Right lobe of liver (tissue), 4 donors: ENCODE results near the gene FOLH1.
"Not testable (repeated sequence)": the region's sequence is repeated elsewhere in the genome, so short reads cannot be mapped to it uniquely, and the experiment has no call there.

Experiments
- CTCF ChIP-seq, 4 donors: fragments of 200-600 bp in 3 of 4; fragments of 450-650 bp in 1 of 4; IDR thresholded peaks; one replicate each; pipeline versions ENCODE4 v1.5.1 to v1.8.0; 2016 to 2022; ENCODE audit warnings: antibody characterized with exemption in 4 of 4, mild to moderate bottlenecking in 2 of 4
- POLR2A ChIP-seq: fragments of 450-650 bp; IDR thresholded peaks from one replicate; pipeline ENCODE4 v1.6.1; 2017; ENCODE audit warnings: antibody characterized with exemption, mild to moderate bottlenecking
- donor health status: DM: no; HTN: no; CAD: no.
- donor health status: DM: no; HTN: no; CAD: no.
- donor health status: DM: no; HTN: yes; CAD: no.

GRCh38 chr11:49186225-49186624 lies 22.2 kb downstream of the FOLH1 start:
- TF ChIP-seq CTCF (IDR thresholded peaks at IDR 0.05); POLR2A: not testable (repeated sequence)
